ENCODE measurements around the gene CSNK2B. TPM values are rescaled to one million over a fixed set of nuclear protein-coding genes. Genes with fewer than 3 reads are reported as not detected.
A peak's percentile ranks its signal among the peaks of the same experiment; 100 is the strongest.

The CSNK2B gene
- polyA plus RNA-seq, 4 donors = 185 to 231 (median 206) TPM

DNA sequence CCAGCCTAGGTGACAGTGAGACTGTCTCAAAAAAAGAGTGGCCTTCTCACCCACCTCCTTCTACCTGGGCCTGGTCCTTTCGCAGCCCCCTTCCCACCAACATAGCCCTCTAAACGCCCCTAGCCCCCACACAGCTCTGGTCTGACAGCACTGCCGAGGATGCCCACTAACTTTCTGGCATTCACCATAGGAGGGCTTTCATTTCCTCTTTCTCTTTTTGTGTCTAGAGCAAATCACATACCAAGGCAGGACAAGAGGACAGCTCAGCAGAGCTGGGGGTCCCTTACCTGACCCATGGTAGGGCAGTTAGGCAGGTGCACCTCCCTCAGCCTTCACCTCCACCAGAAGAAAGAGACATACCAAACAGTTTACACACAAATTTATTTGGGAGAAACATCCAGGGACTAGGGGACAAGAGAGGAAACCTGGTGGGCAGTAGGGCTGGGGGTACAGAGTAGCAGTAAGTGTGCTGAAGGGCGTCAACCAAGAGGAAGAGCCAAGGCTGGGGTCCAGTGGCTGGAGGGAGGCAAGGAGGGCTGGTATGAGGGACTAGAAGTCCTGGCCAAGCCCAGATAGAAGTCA, 10.5 kb downstream of the CSNK2B start:
- peaks cover 0 to 12% (median 4%) of the 10 kb centered on the region in 3 donors for H3K4me1 ChIP-seq (ENCODE audit: control insufficient read depth in 3 of 3, insufficient read depth in 2 of 3, low read depth in 1 of 3, low read length in 2 of 3)
- H3K4me3 ChIP-seq (ENCODE audit: low read depth in 1 of 3, low read length in 3 of 3) = no peak overlapping the region
- no peaks in the 10 kb centered on the region for H3K27me3 ChIP-seq (ENCODE audit: control insufficient read depth in 3 of 3, insufficient read depth in 3 of 3, low read length in 3 of 3)
- H3K9me3 ChIP-seq (ENCODE audit: control insufficient read depth in 2 of 2, insufficient read depth in 1 of 2, low read depth in 1 of 2, low read length in 1 of 2) = no peaks in the 10 kb centered on the region
- 83 to 88% (median 86%) methylated on average over 4 of the region's 4 CpGs for WGBS, 3 donors
- H3K27ac ChIP-seq (ENCODE audit: low read depth in 1 of 3, low read length in 2 of 3) = no peak overlapping the region
- FAIRE-seq = no peak
- DNase-seq = no peak
- peaks cover 6 to 32% (median 6%) of the 10 kb centered on the region in 3 donors for H3K36me3 ChIP-seq (ENCODE audit: control insufficient read depth in 3 of 3, insufficient read depth in 2 of 3, low read depth in 1 of 3, low read length in 3 of 3)

DNA sequence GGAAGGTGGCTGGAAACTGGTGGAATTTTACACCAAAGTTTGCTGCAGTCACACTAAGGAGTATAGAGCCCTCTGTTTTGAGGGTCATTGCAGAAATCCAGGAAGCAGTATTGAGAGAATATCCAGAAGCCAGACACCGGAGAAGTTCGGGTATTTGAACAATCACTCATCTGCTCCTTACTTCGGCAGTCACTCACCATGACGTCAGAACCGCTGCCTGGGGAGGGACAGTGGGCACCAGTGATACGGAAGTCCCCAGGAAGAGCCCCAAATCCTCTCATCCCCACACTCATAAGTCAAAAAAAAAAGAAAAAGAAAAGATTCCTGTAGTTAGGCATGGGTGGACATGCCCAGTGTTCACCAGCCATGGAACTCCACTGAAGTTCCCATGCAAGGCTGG, 11.0 kb downstream of the CSNK2B start:
- no peak for FAIRE-seq
- H3K27me3 ChIP-seq (ENCODE audit: control insufficient read depth in 3 of 3, insufficient read depth in 3 of 3, low read length in 3 of 3) = no peaks in the 10 kb centered on the region
- H3K36me3 ChIP-seq (ENCODE audit: control insufficient read depth in 3 of 3, insufficient read depth in 2 of 3, low read depth in 1 of 3, low read length in 3 of 3) = peaks cover 2 to 27% (median 3%) of the 10 kb centered on the region in 3 donors
- H3K9me3 ChIP-seq (ENCODE audit: control insufficient read depth in 2 of 2, insufficient read depth in 1 of 2, low read depth in 1 of 2, low read length in 1 of 2) = no peaks in the 10 kb centered on the region
- H3K27ac ChIP-seq (ENCODE audit: low read depth in 1 of 3, low read length in 2 of 3) = no peak overlapping the region
- no peak for DNase-seq
- 70 to 84% (median 79%) methylated on average over 6 of the region's 6 CpGs for WGBS, 3 donors
- H3K4me3 ChIP-seq (ENCODE audit: low read depth in 1 of 3, low read length in 3 of 3) = no peak overlapping the region
- H3K4me1 ChIP-seq (ENCODE audit: control insufficient read depth in 3 of 3, insufficient read depth in 2 of 3, low read depth in 1 of 3, low read length in 2 of 3) = peaks cover 0 to 17% (median 4%) of the 10 kb centered on the region in 3 donors

DNA sequence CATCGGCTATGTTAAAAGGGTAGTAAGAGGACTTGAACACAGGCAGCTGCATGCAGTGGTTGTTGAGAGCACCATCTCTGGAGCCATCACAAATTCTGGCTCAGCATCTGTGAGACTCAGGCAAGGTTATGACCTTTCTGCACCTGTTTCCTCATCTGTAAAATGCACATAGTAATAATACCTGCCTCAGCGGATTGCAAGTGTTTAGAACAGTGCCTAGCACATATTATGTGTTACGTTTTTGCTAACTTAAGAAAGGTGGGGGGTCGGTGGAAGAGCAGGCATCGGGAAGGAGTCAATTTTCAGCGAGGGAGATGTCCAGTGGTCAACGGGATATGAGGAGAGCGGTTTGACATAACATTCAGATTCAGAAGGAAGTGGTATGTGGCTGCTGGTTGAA, 12.1 kb downstream of the CSNK2B start:
- no peaks in the 10 kb centered on the region for H3K9me3 ChIP-seq (ENCODE audit: control insufficient read depth in 2 of 2, insufficient read depth in 1 of 2, low read depth in 1 of 2, low read length in 1 of 2)
- WGBS, 3 donors = 74 to 81% (median 80%) methylated on average over 8 of the region's 8 CpGs
- H3K27ac ChIP-seq (ENCODE audit: low read depth in 1 of 3, low read length in 2 of 3) = no peak overlapping the region
- H3K4me3 ChIP-seq (ENCODE audit: low read depth in 1 of 3, low read length in 3 of 3) = no peak overlapping the region
- no peaks in the 10 kb centered on the region for H3K27me3 ChIP-seq (ENCODE audit: control insufficient read depth in 3 of 3, insufficient read depth in 3 of 3, low read length in 3 of 3)
- peaks cover 0 to 17% (median 0%) of the 10 kb centered on the region in 3 donors for H3K36me3 ChIP-seq (ENCODE audit: control insufficient read depth in 3 of 3, insufficient read depth in 2 of 3, low read depth in 1 of 3, low read length in 3 of 3)
- FAIRE-seq = no peak
- no peak for DNase-seq
- peaks cover 0 to 20% (median 4%) of the 10 kb centered on the region in 3 donors for H3K4me1 ChIP-seq (ENCODE audit: control insufficient read depth in 3 of 3, insufficient read depth in 2 of 3, low read depth in 1 of 3, low read length in 2 of 3)

DNA sequence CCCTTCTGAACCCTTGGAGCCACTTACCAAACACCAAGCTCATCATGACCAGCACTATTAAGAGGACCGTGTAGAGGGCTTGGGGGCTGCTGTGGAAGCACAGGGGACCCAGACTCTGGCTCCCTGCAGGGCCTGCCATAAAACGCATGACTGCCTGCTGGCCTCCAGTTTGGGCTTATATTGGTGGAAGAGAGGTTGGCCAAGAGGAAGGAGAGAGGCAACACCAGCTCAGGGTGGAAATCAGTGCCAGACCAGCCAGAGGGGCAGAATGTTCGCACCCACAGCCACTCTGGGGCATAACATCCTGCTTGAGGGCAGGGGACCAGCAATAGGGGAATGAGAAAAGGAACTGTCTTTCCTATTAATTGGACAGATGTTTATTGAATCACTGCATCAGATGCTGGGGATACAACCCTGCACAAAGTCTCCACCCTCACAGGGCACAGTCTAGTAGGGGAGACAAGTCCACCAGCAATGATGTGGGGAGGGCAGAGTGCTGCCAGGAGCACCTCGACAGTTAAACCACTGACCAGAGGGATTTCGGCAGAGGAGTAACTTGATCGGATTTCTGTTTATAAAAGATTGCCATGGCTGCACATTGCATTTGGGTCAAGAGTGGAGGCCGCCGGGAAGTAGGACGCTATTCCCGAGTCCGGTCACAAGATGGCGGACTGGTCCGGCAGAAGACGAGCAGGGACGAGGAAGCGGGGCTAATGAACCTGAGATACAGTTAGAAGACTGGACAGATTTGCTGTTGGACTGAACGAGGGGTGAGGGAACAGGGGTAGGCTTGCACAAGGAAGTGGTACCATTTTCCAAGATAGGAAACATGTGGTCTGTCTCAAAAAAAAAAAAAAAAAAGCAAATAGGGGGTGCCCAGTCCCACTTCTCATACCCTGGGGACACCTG, 14.6 kb downstream of the CSNK2B start, which contains the start of gene LY6G5C:
LY6G5C (minus strand) TSS at position 842 of the 909 bp plus-strand sequence; CDS start at position 148, 694 bp downstream.
- peak within 1 kb of the TSS; percentile 52 to 88 (median 77) for H3K27ac ChIP-seq (ENCODE audit: low read depth in 1 of 3, low read length in 2 of 3)
- no peak for FAIRE-seq
- 13 to 17% (median 13%) methylated on average over 17 of the region's 17 CpGs for WGBS, 3 donors

DNA sequence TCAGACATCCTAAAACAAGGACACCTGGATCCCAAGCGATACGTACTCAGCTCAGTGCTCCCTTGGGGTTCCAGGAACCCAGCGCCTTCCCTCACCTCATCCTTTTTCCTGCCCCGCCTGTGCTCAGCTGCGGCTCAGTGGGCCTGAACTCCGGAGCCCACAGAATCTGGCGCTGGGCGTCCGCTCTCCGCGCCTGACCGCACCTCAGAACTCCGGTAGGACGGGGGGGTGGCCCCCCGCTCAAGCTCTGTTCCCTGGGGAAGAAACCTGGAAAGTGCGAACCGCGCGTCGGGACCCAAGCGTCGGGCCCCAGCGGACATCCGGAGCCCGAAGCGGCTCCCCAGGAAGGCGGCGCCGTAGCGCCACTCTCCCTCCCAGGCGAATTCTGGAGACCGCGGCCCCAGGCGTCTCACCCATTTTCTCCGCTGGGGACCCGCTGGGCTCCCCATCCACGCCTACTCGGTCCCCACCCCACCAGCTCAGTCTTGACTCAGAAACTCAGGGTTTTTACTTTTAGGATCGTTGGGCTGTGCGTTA, 15.3 kb downstream of the CSNK2B start:
- H3K27ac ChIP-seq (ENCODE audit: low read depth in 1 of 3, low read length in 2 of 3) = peak overlapping the region; percentile 52 to 88 (median 77)
- DNase-seq (peak; percentile 42 to 75), FAIRE-seq (no peak)
- H3K27me3 ChIP-seq (ENCODE audit: control insufficient read depth in 3 of 3, insufficient read depth in 3 of 3, low read length in 3 of 3) = no peaks in the 10 kb centered on the region
- peak overlapping the region; percentile 38 to 57 (median 45) for H3K4me3 ChIP-seq (ENCODE audit: low read depth in 1 of 3, low read length in 3 of 3)
- peaks cover 0 to 30% (median under 1%) of the 10 kb centered on the region in 3 donors for H3K36me3 ChIP-seq (ENCODE audit: control insufficient read depth in 3 of 3, insufficient read depth in 2 of 3, low read depth in 1 of 3, low read length in 3 of 3)
- peaks cover 0 to 33% (median 4%) of the 10 kb centered on the region in 3 donors for H3K4me1 ChIP-seq (ENCODE audit: control insufficient read depth in 3 of 3, insufficient read depth in 2 of 3, low read depth in 1 of 3, low read length in 2 of 3)
- WGBS, 3 donors = 0 to 2% (median 1%) methylated on average over 20 to 40 of the region's 40 CpGs
- no peaks in the 10 kb centered on the region for H3K9me3 ChIP-seq (ENCODE audit: control insufficient read depth in 2 of 2, insufficient read depth in 1 of 2, low read depth in 1 of 2, low read length in 1 of 2)

More for the DNA sequence above, 14.6 kb downstream of the CSNK2B start, which contains the start of gene LY6G5C:
- Histone ChIP-seq H3K36me3 (ENCODE audit: control insufficient read depth in 3 of 3, insufficient read depth in 2 of 3, low read depth in 1 of 3, low read length in 3 of 3) (peaks cover 0 to 23% (median 0%) of the 10 kb centered on the region in 3 donors), H3K4me3 (ENCODE audit: low read depth in 1 of 3, low read length in 3 of 3) (peak within 1 kb of the TSS; percentile 38 to 57 (median 45)), H3K27me3 (ENCODE audit: control insufficient read depth in 3 of 3, insufficient read depth in 3 of 3, low read length in 3 of 3) (no peaks in the 10 kb centered on the region), H3K4me1 (ENCODE audit: control insufficient read depth in 3 of 3, insufficient read depth in 2 of 3, low read depth in 1 of 3, low read length in 2 of 3) (peaks cover 0 to 33% (median 4%) of the 10 kb centered on the region in 3 donors), H3K9me3 (ENCODE audit: control insufficient read depth in 2 of 2, insufficient read depth in 1 of 2, low read depth in 1 of 2, low read length in 1 of 2) (no peaks in the 10 kb centered on the region)
- peak; percentile 83 to 89 for DNase-seq

DNA sequence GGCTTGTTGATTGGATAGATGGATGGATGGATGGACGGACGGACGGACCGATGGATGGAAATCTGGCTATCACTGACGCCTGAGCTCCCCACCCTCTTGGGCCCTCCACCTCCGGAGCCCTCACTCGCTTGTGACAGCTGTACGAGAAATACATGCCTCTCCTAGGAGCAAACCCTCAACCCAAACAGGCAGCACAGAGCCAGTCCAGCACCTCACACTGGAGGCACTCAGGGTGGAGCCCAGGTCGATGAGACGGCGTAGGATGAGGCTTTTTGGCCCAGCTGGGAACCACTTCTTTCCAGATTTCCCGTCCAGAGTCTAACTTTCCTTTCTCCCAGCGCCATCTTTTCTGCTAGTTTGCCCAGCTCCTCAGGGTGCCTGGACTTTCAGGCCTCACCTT, 17.7 kb downstream of the CSNK2B start:
- Histone ChIP-seq H3K4me1 (ENCODE audit: control insufficient read depth in 3 of 3, insufficient read depth in 2 of 3, low read depth in 1 of 3, low read length in 2 of 3) (peaks cover 0 to 33% (median 4%) of the 10 kb centered on the region in 3 donors), H3K4me3 (ENCODE audit: low read depth in 1 of 3, low read length in 3 of 3) (peak overlapping the region in 2 of 3 donors; percentile 18 to 57), H3K36me3 (ENCODE audit: control insufficient read depth in 3 of 3, insufficient read depth in 2 of 3, low read depth in 1 of 3, low read length in 3 of 3) (peaks cover 3 to 49% (median 8%) of the 10 kb centered on the region in 3 donors), H3K27me3 (ENCODE audit: control insufficient read depth in 3 of 3, insufficient read depth in 3 of 3, low read length in 3 of 3) (no peaks in the 10 kb centered on the region), H3K27ac (ENCODE audit: low read depth in 1 of 3, low read length in 2 of 3) (peak overlapping the region; percentile 49 to 88 (median 72)), H3K9me3 (ENCODE audit: control insufficient read depth in 2 of 2, insufficient read depth in 1 of 2, low read depth in 1 of 2, low read length in 1 of 2) (no peaks in the 10 kb centered on the region)
- 43 to 65% (median 60%) methylated on average over 13 of the region's 13 CpGs for WGBS, 3 donors
- DNase-seq (peak in 1 of 2 donors; percentile 44), FAIRE-seq (no peak)

DNA sequence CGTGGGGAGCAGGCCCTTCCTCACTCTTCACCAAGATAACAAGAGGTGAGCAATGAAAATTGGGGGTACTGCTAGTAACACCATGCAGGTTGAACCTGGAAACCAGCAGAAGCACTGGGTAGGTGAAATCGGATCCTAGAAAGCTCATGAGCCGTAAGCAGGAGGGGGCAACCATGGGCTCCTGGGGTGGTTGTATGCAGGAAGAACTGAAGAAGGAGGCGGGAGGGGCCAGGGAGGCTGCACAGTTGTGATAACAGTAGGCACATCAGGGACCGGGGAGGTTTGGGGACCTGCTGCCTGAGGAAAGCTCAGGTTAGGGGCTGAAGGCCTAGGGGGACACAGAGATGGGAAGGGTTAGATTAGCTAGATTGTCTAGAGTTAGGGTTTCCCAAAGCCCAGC, 20.6 kb downstream of the CSNK2B start:
- no peaks in the 10 kb centered on the region for H3K27me3 ChIP-seq (ENCODE audit: control insufficient read depth in 3 of 3, insufficient read depth in 3 of 3, low read length in 3 of 3)
- H3K36me3 ChIP-seq (ENCODE audit: control insufficient read depth in 3 of 3, insufficient read depth in 2 of 3, low read depth in 1 of 3, low read length in 3 of 3) = peaks cover 7 to 77% (median 8%) of the 10 kb centered on the region in 3 donors
- WGBS, 3 donors = 86 to 88% (median 86%) methylated on average over 5 of the region's 5 CpGs
- FAIRE-seq (no peak), DNase-seq (no peak)
- H3K9me3 ChIP-seq (ENCODE audit: control insufficient read depth in 2 of 2, insufficient read depth in 1 of 2, low read depth in 1 of 2, low read length in 1 of 2) = no peaks in the 10 kb centered on the region
- H3K27ac ChIP-seq (ENCODE audit: low read depth in 1 of 3, low read length in 2 of 3) = no peak overlapping the region
- H3K4me3 ChIP-seq (ENCODE audit: low read depth in 1 of 3, low read length in 3 of 3) = no peak overlapping the region
- H3K4me1 ChIP-seq (ENCODE audit: control insufficient read depth in 3 of 3, insufficient read depth in 2 of 3, low read depth in 1 of 3, low read length in 2 of 3) = peaks cover 0 to 36% (median 0%) of the 10 kb centered on the region in 3 donors

DNA sequence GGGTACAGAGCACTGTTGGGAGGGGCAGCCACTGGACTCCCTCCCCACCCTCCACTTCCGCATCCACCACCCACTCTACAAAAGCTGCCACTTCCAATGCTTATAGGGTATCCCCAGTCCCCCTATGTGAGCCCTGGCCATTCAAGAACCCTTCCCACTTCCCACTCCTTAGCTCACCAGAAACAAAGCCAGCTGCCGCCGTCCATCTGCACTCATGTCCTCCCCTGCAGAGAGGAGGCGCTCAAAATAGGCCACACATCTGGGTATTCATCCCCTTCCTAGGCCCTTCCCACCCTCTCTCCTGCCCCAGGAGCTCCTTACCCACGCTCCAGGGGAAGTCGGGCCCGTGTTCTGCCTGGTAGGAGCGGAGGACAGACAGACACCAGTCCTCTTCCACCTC, 21.4 kb downstream of the CSNK2B start:
- Histone ChIP-seq H3K4me3 (ENCODE audit: low read depth in 1 of 3, low read length in 3 of 3) (no peak overlapping the region), H3K27me3 (ENCODE audit: control insufficient read depth in 3 of 3, insufficient read depth in 3 of 3, low read length in 3 of 3) (no peaks in the 10 kb centered on the region), H3K27ac (ENCODE audit: low read depth in 1 of 3, low read length in 2 of 3) (no peak overlapping the region), H3K4me1 (ENCODE audit: control insufficient read depth in 3 of 3, insufficient read depth in 2 of 3, low read depth in 1 of 3, low read length in 2 of 3) (peaks cover 0 to 32% (median 0%) of the 10 kb centered on the region in 3 donors), H3K36me3 (ENCODE audit: control insufficient read depth in 3 of 3, insufficient read depth in 2 of 3, low read depth in 1 of 3, low read length in 3 of 3) (peaks cover 8 to 82% (median 10%) of the 10 kb centered on the region in 3 donors), H3K9me3 (ENCODE audit: control insufficient read depth in 2 of 2, insufficient read depth in 1 of 2, low read depth in 1 of 2, low read length in 1 of 2) (no peaks in the 10 kb centered on the region)
- DNase-seq (no peak), FAIRE-seq (no peak)
- 86 to 94% (median 89%) methylated on average over 8 of the region's 8 CpGs for WGBS, 3 donors

Data from small intestine (tissue), 7 donors.